Stomach smooth muscle (tissue), 2 donors: ENCODE data around the gene MCC.
"Not testable (repeated sequence)": the region's sequence is repeated elsewhere in the genome, so short reads cannot be mapped to it uniquely, and the experiment has no call there.

Experiments
- H3K27ac ChIP-seq: one replicate; pipeline ENCODE4 v1.7.0; 2013; ENCODE audit warnings: mild to moderate bottlenecking, low read length, inconsistent platforms
- H3K27me3 ChIP-seq, 2 donors: one replicate each; pipeline ENCODE4 v1.7.0; 2013; ENCODE audit warnings: low read length in 2 of 2; ENCODE audit not compliant: insufficient read depth in 2 of 2, control insufficient read depth in 1 of 2
- H3K36me3 ChIP-seq, 2 donors: one replicate each; pipeline ENCODE4 v1.7.0; 2013; ENCODE audit warnings: low read length in 2 of 2; ENCODE audit not compliant: control insufficient read depth in 2 of 2, insufficient read depth in 2 of 2
- H3K4me1 ChIP-seq: one replicate; pipeline ENCODE4 v1.7.0; 2013; ENCODE audit warnings: low read length; ENCODE audit not compliant: control insufficient read depth, insufficient read depth
- H3K4me3 ChIP-seq, 2 donors: one replicate each; pipeline ENCODE4 v1.7.0; 2013; ENCODE audit warnings: low read length in 2 of 2
- H3K9ac ChIP-seq, 2 donors: one replicate each; pipeline ENCODE4 v1.7.0; 2013; ENCODE audit warnings: low read length in 2 of 2, mild to moderate bottlenecking in 1 of 2
- H3K9me3 ChIP-seq, 2 donors: one replicate each; pipeline ENCODE4 v1.7.0; 2013; ENCODE audit warnings: low read length in 2 of 2; ENCODE audit not compliant: control insufficient read depth in 2 of 2
- donor health status: healthy.
- donor health status: Pancreatic carcinoma.

MCC gene

GRCh38 chr5:113085084-113085414 is 403.2 kb downstream of the MCC start:
- Histone ChIP-seq H3K4me1 (peaks cover 6% of the 10 kb centered on the region), H3K4me3 (no peak overlapping the region), H3K27ac (no peak overlapping the region), H3K27me3 (no peaks in the 10 kb centered on the region), H3K9me3 (no peaks in the 10 kb centered on the region), H3K9ac (no peak overlapping the region), H3K36me3 (peaks cover 11 to 18% of the 10 kb centered on the region in 2 donors)

- H3K9me3 ChIP-seq: no peaks in the 10 kb centered on the region
- peaks cover 11 to 18% of the 10 kb centered on the region in 2 donors for H3K36me3 ChIP-seq
- no peaks in the 10 kb centered on the region for H3K27me3 ChIP-seq
- no peak overlapping the region for H3K9ac ChIP-seq
- no peak overlapping the region for H3K4me3 ChIP-seq
- peaks cover 2% of the 10 kb centered on the region for H3K4me1 ChIP-seq
- H3K27ac ChIP-seq: no peak overlapping the region
Measured at GRCh38 chr5:113084402-113085083, 403.7 kb downstream of the MCC start.

- no peaks in the 10 kb centered on the region for H3K27me3 ChIP-seq
- no peak overlapping the region for H3K4me3 ChIP-seq
- H3K9me3 ChIP-seq: no peaks in the 10 kb centered on the region
- H3K36me3 ChIP-seq: peaks cover 11 to 18% of the 10 kb centered on the region in 2 donors
- H3K4me1 ChIP-seq: no peaks in the 10 kb centered on the region
- no peak overlapping the region for H3K27ac ChIP-seq
- H3K9ac ChIP-seq: no peak overlapping the region
Measured at GRCh38 chr5:113083481-113083880, 404.8 kb downstream of the MCC start.

DNA sequence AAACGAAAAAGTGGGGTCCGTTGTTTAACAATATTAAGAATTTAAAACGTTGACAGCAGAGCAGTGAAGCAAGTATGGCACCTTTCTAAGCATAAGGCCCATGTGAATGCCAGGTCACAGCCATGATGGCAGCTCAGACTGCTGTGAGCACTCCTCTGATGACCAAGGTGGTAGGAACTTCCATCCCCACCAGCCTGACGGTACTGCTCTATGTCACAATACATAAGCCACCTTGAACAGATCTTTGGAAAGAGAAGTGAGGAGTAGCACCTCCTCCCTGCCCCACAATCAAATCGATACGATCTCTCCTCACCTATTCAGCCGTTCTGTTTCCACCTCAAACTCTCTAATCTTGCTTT is 405.7 kb downstream of the MCC start:
- H3K9me3 ChIP-seq: no peaks in the 10 kb centered on the region
- H3K27me3 ChIP-seq: no peaks in the 10 kb centered on the region
- peaks cover 11 to 18% of the 10 kb centered on the region in 2 donors for H3K36me3 ChIP-seq
- no peak overlapping the region for H3K4me3 ChIP-seq
- no peaks in the 10 kb centered on the region for H3K4me1 ChIP-seq
- H3K9ac ChIP-seq: no peak overlapping the region
- no peak overlapping the region for H3K27ac ChIP-seq

- Histone ChIP-seq H3K9me3 (no peaks in the 10 kb centered on the region), H3K36me3 (peaks cover 11 to 18% of the 10 kb centered on the region in 2 donors), H3K4me1 (no peaks in the 10 kb centered on the region), H3K27me3 (no peaks in the 10 kb centered on the region), H3K27ac (no peak overlapping the region), H3K4me3 (no peak overlapping the region), H3K9ac (no peak overlapping the region)
Measured at GRCh38 chr5:113081881-113082546, 406.2 kb downstream of the MCC start.

- Histone ChIP-seq H3K36me3 (peaks cover 11 to 18% of the 10 kb centered on the region in 2 donors), H3K4me3 (no peak overlapping the region), H3K9ac (no peak overlapping the region), H3K4me1 (no peaks in the 10 kb centered on the region), H3K27ac (no peak overlapping the region), H3K27me3 (no peaks in the 10 kb centered on the region), H3K9me3 (no peaks in the 10 kb centered on the region)
Measured at GRCh38 chr5:113081091-113081839, 407.0 kb downstream of the MCC start.

DNA sequence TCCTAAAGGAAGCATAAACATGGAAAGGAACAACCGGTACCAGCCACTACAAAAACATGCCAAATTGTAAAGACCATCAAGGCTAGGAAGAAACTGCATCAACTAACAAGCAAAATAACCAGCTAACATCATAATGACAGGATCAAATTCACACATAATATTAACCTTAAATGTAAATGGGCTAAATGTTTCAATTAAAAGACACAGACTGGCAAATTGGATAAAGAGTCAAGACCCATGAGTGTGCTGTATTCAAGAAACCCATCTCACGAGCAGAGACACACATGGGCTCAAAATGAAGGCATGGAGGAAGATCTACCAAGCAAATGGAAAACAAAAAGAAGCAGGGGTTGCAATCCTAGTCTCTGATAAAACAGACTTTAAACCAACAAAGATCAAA is 411.6 kb downstream of the MCC start:
- not testable (repeated sequence) for H3K27ac ChIP-seq, H3K36me3 ChIP-seq, H3K4me3 ChIP-seq, H3K9me3 ChIP-seq, H3K4me1 ChIP-seq, H3K27me3 ChIP-seq, H3K9ac ChIP-seq

GRCh38 chr5:113075019-113075418 is 413.2 kb downstream of the MCC start:
- peaks cover 0 to 5% of the 10 kb centered on the region in 2 donors for H3K36me3 ChIP-seq
- H3K9me3 ChIP-seq: no peaks in the 10 kb centered on the region
- H3K27me3 ChIP-seq: no peaks in the 10 kb centered on the region
- H3K4me3 ChIP-seq: no peak overlapping the region
- H3K27ac ChIP-seq: no peak overlapping the region
- H3K9ac ChIP-seq: no peak overlapping the region
- no peaks in the 10 kb centered on the region for H3K4me1 ChIP-seq

DNA sequence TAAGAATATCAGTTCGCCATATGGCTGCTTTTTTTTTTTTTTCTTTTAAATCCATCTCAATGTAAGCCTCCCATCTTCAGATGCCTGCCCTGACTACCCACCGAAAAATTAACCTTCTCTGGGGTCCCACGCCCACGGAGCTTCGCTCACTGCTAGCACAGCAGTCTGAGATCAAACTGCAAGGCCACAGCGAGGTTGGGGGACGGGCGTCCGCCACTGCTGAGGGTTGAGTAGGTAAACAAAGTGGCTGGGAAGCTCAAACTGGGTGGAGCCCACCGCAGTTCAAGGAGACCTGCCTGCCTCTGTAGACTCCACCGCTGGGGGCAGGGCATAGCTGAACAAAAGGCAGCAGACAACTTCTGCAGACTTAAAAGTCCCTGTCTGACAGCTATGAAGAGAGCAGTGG is 414.6 kb downstream of the MCC start:
- H3K36me3 ChIP-seq, H3K4me1 ChIP-seq, H3K9me3 ChIP-seq, H3K27ac ChIP-seq, H3K27me3 ChIP-seq, H3K9ac ChIP-seq, H3K4me3 ChIP-seq: not testable (repeated sequence)

DNA sequence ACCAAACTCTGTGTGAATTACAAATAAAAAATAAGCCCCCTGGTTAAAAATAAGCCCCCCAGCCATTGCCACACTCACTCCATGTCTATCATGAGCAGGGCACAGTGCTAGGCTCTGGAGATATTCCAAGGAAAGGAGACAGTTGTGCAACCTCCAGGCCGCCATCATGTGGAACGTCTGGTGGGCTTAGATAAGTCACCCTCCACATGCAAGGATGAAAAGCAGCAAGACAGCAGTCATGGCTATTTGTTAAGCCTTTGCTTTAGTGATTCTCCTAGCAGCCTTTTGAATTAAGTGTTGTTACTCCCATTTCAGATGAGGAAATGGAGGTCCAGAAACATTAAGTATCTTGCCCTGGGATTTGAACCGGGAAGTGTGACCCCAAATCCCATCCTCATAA is 416.9 kb downstream of the MCC start:
- H3K9ac ChIP-seq: no peak overlapping the region
- H3K4me3 ChIP-seq: no peak overlapping the region
- H3K4me1 ChIP-seq: peaks cover 10% of the 10 kb centered on the region
- H3K27me3 ChIP-seq: no peaks in the 10 kb centered on the region
- H3K36me3 ChIP-seq: peaks cover 0 to 9% of the 10 kb centered on the region in 2 donors
- H3K27ac ChIP-seq: no peak overlapping the region
- H3K9me3 ChIP-seq: no peaks in the 10 kb centered on the region

DNA sequence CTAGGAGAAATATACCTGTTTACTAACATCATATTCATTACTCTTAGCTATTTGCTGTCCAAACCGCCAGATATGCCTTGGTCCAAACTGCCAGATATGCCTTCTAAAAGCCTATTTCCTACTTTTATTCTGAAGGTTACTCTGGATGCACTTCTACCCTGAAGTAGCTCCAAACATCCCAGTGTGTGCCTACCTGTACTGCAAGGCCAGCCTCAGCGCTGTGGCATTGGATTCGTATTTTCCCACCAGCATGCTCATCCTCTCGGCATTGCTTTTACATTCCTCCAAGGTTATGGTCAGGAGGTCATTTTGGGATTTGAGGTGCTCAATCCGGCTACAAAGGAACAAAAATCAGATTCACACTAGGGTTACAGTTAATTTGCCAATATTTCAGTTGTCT is 417.4 kb downstream of the MCC start:
- H3K4me1 ChIP-seq: peaks cover 10% of the 10 kb centered on the region
- H3K27me3 ChIP-seq: no peaks in the 10 kb centered on the region
- no peak overlapping the region for H3K9ac ChIP-seq
- no peak overlapping the region for H3K4me3 ChIP-seq
- H3K36me3 ChIP-seq: peaks cover 0 to 10% of the 10 kb centered on the region in 2 donors
- no peaks in the 10 kb centered on the region for H3K9me3 ChIP-seq
- H3K27ac ChIP-seq: no peak overlapping the region
